T-helper 2 cell treated with Interferon-gamma antibody and Interleukin-4, amounts not matched to agents 5 μg/mL and 100 μg/mL, for 36 hours (primary cell): ENCODE data around the gene CCDC60.

ENCODE experiments used
- DNase-seq: peaks from one replicate; pipeline ENCODE4 v3.0.0; 2021; ENCODE audit warnings: low spot score
- H3K27ac Mint-ChIP-seq: one replicate; pipeline ENCODE4 v1.8.0; 2021; ENCODE audit warnings: mild to moderate bottlenecking, mixed read lengths
- H3K27me3 Mint-ChIP-seq: one replicate; pipeline ENCODE4 v1.8.0; 2021; ENCODE audit warnings: low read depth, mixed read lengths
- H3K36me3 Mint-ChIP-seq: one replicate; pipeline ENCODE4 v1.8.0; 2021; ENCODE audit warnings: low read depth, mixed read lengths
- H3K4me1 Mint-ChIP-seq: one replicate; pipeline ENCODE4 v1.8.0; 2021; ENCODE audit warnings: low read depth, mixed read lengths
- H3K4me3 Mint-ChIP-seq: one replicate; pipeline ENCODE4 v1.8.0; 2022; ENCODE audit warnings: mild to moderate bottlenecking, moderate library complexity, mixed read lengths
- H3K9me3 Mint-ChIP-seq: one replicate; pipeline ENCODE4 v1.8.0; 2021; ENCODE audit warnings: mixed read lengths

The CCDC60 gene

GRCh38 chr12:119363037-119363436 is 28.5 kb downstream of the CCDC60 start:
- Mint-ChIP-seq H3K4me3 (no peak overlapping the region), H3K9me3 (peaks cover 11% of the 10 kb centered on the region), H3K36me3 (no peaks in the 10 kb centered on the region), H3K4me1 (no peaks in the 10 kb centered on the region), H3K27me3 (no peaks in the 10 kb centered on the region), H3K27ac (no peak overlapping the region)
- DNase-seq, result no peak

- no peaks in the 10 kb centered on the region for H3K4me1 Mint-ChIP-seq
- peaks cover 8% of the 10 kb centered on the region for H3K9me3 Mint-ChIP-seq
- H3K27me3 Mint-ChIP-seq, result peaks cover 1% of the 10 kb centered on the region
- H3K36me3 Mint-ChIP-seq, result no peaks in the 10 kb centered on the region
- H3K27ac Mint-ChIP-seq, result no peak overlapping the region
- DNase-seq, result no peak
- H3K4me3 Mint-ChIP-seq, result no peak overlapping the region
Measured at GRCh38 chr12:119363490-119363889, 29.0 kb downstream of the CCDC60 start.

- no peaks in the 10 kb centered on the region for H3K36me3 Mint-ChIP-seq
- no peak for DNase-seq
- H3K4me1 Mint-ChIP-seq, result no peaks in the 10 kb centered on the region
- H3K27me3 Mint-ChIP-seq, result peaks cover 5% of the 10 kb centered on the region
- no peak overlapping the region for H3K27ac Mint-ChIP-seq
- H3K4me3 Mint-ChIP-seq, result no peak overlapping the region
- H3K9me3 Mint-ChIP-seq, result peaks cover 5% of the 10 kb centered on the region
Measured at GRCh38 chr12:119365451-119365850, 30.9 kb downstream of the CCDC60 start.

- Mint-ChIP-seq H3K27ac (no peak overlapping the region), H3K27me3 (peaks cover 5% of the 10 kb centered on the region), H3K9me3 (peaks cover 5% of the 10 kb centered on the region), H3K36me3 (no peaks in the 10 kb centered on the region), H3K4me3 (no peak overlapping the region), H3K4me1 (no peaks in the 10 kb centered on the region)
- DNase-seq, result no peak
Measured at GRCh38 chr12:119366007-119366406, 31.5 kb downstream of the CCDC60 start.

- H3K4me3 Mint-ChIP-seq, result no peak overlapping the region
- no peaks in the 10 kb centered on the region for H3K9me3 Mint-ChIP-seq
- no peaks in the 10 kb centered on the region for H3K36me3 Mint-ChIP-seq
- H3K4me1 Mint-ChIP-seq, result no peaks in the 10 kb centered on the region
- DNase-seq, result no peak
- no peak overlapping the region for H3K27ac Mint-ChIP-seq
- H3K27me3 Mint-ChIP-seq, result peaks cover 5% of the 10 kb centered on the region
Measured at GRCh38 chr12:119369161-119369560, 34.6 kb downstream of the CCDC60 start.

GRCh38 chr12:119369907-119370546 is 35.5 kb downstream of the CCDC60 start:
- peaks cover 3% of the 10 kb centered on the region for H3K4me1 Mint-ChIP-seq
- no peaks in the 10 kb centered on the region for H3K9me3 Mint-ChIP-seq
- no peak for DNase-seq
- no peaks in the 10 kb centered on the region for H3K36me3 Mint-ChIP-seq
- H3K27me3 Mint-ChIP-seq, result peaks cover 5% of the 10 kb centered on the region
- no peak overlapping the region for H3K4me3 Mint-ChIP-seq
- H3K27ac Mint-ChIP-seq, result no peak overlapping the region

- Mint-ChIP-seq H3K9me3 (no peaks in the 10 kb centered on the region), H3K4me1 (peaks cover 12% of the 10 kb centered on the region), H3K36me3 (no peaks in the 10 kb centered on the region), H3K27me3 (peaks cover 5% of the 10 kb centered on the region), H3K4me3 (no peak overlapping the region), H3K27ac (no peak overlapping the region)
- no peak for DNase-seq
Measured at GRCh38 chr12:119372540-119372939, 38.0 kb downstream of the CCDC60 start.

- H3K27me3 Mint-ChIP-seq, result peaks cover 5% of the 10 kb centered on the region
- H3K4me1 Mint-ChIP-seq, result peaks cover 12% of the 10 kb centered on the region
- no peak for DNase-seq
- no peaks in the 10 kb centered on the region for H3K9me3 Mint-ChIP-seq
- H3K36me3 Mint-ChIP-seq, result no peaks in the 10 kb centered on the region
- no peak overlapping the region for H3K4me3 Mint-ChIP-seq
- H3K27ac Mint-ChIP-seq, result no peak overlapping the region
Measured at GRCh38 chr12:119373001-119373400, 38.5 kb downstream of the CCDC60 start.

GRCh38 chr12:119373666-119374065 is 39.1 kb downstream of the CCDC60 start:
- Mint-ChIP-seq H3K4me1 (peaks cover 12% of the 10 kb centered on the region), H3K27me3 (peaks cover 2% of the 10 kb centered on the region), H3K36me3 (no peaks in the 10 kb centered on the region), H3K27ac (no peak overlapping the region), H3K4me3 (no peak overlapping the region), H3K9me3 (no peaks in the 10 kb centered on the region)
- no peak for DNase-seq

- H3K27me3 Mint-ChIP-seq, result no peaks in the 10 kb centered on the region
- H3K4me3 Mint-ChIP-seq, result no peak overlapping the region
- H3K9me3 Mint-ChIP-seq, result no peaks in the 10 kb centered on the region
- H3K36me3 Mint-ChIP-seq, result no peaks in the 10 kb centered on the region
- no peak overlapping the region for H3K27ac Mint-ChIP-seq
- peaks cover 12% of the 10 kb centered on the region for H3K4me1 Mint-ChIP-seq
- DNase-seq, result no peak
Measured at GRCh38 chr12:119374635-119375034, 40.1 kb downstream of the CCDC60 start.

- Mint-ChIP-seq H3K9me3 (no peaks in the 10 kb centered on the region), H3K4me3 (peak overlapping the region; percentile 47), H3K4me1 (peaks cover 12% of the 10 kb centered on the region), H3K27ac (peak overlapping the region; percentile 44), H3K36me3 (no peaks in the 10 kb centered on the region), H3K27me3 (no peaks in the 10 kb centered on the region)
- peak; percentile 8 for DNase-seq
Measured at GRCh38 chr12:119375075-119375882, 40.8 kb downstream of the CCDC60 start.

GRCh38 chr12:119375883-119376190 is 41.3 kb downstream of the CCDC60 start:
- peaks cover 12% of the 10 kb centered on the region for H3K4me1 Mint-ChIP-seq
- no peak for DNase-seq
- peak overlapping the region; percentile 47 for H3K4me3 Mint-ChIP-seq
- no peaks in the 10 kb centered on the region for H3K9me3 Mint-ChIP-seq
- no peaks in the 10 kb centered on the region for H3K27me3 Mint-ChIP-seq
- H3K36me3 Mint-ChIP-seq, result no peaks in the 10 kb centered on the region
- peak overlapping the region; percentile 44 for H3K27ac Mint-ChIP-seq

- Mint-ChIP-seq H3K9me3 (peaks cover 11% of the 10 kb centered on the region), H3K27me3 (no peaks in the 10 kb centered on the region), H3K36me3 (no peaks in the 10 kb centered on the region), H3K27ac (no peak overlapping the region), H3K4me3 (no peak overlapping the region), H3K4me1 (peaks cover 12% of the 10 kb centered on the region)
- DNase-seq, result no peak
Measured at GRCh38 chr12:119378903-119379302, 44.4 kb downstream of the CCDC60 start.

- no peak for DNase-seq
- Mint-ChIP-seq H3K36me3 (no peaks in the 10 kb centered on the region), H3K9me3 (peaks cover 11% of the 10 kb centered on the region), H3K4me1 (no peaks in the 10 kb centered on the region), H3K27me3 (no peaks in the 10 kb centered on the region), H3K27ac (no peak overlapping the region), H3K4me3 (no peak overlapping the region)
Measured at GRCh38 chr12:119381471-119382235, 47.1 kb downstream of the CCDC60 start.
